ENCODE results near the gene WSCD2.

Gene WSCD2

DNA sequence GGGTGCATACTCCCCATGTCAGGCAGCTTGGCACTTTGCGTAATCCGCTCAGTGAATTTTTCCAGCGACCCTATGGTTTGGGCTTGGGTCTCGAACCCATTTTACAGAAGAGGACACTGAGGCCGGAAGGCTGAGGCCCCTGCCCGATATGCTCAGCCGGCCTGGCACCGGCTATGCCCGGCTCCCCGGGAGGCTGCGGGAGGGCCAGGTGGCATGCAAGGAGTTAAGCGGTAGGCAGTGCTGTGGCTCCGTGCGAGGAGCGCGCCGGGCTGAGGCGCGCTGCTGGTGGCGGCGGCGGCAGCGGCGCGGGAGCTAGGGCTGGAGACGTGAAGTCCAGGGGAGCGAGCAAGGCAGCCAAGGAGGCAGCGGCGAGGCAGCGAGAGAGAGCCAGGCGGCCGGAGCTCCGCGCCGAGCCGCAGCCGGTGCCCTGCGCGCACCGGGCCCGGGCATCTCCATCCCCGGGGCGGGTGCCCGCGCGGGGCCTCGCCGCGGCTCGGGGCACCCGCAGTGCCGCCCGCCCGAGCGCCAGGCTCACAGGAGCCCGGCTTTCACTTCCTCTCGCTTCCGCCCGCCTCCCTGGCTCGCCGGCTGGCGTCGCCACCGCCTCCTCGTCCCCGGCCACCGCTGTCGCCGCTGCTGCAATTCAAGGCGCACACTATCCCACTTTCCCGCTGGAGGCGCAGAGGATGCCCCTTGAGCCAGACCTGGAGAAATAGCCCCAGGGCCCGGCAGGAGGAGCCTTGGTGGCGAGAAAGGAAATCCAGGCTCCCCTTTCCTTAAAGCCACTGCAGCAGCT is at the start of gene WSCD2:
Gene WSCD2 (plus strand): TSS at position 272 of the 796 bp plus-strand sequence. CDS start 66,545 bp downstream, outside the sequence.
- in situ Hi-C loops (cut with MboI; ENCODE audit: low sequenced_read_pairs), result no loop called here

DNA sequence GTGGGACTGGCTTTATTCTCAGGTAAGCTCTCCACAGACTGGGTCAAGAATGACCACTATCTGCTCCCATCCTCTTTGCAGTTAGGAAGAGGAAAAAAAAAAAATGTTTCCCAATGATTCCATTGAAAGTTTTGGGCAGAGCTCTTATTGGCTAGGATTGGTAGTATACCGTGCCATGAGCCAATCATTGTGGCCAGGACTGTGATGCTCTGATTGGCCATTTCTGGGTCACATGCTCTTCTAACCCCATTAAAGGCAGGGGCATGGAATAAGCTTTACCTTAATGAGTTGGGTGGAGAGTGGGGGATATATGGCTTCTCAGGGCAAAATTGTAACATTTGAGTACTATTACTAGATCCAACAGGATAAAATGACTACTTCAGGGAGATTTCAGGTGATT is 49.4 kb upstream of the WSCD2 start:
- in situ Hi-C loops (cut with MboI; ENCODE audit: low sequenced_read_pairs), result no loop called here

DNA sequence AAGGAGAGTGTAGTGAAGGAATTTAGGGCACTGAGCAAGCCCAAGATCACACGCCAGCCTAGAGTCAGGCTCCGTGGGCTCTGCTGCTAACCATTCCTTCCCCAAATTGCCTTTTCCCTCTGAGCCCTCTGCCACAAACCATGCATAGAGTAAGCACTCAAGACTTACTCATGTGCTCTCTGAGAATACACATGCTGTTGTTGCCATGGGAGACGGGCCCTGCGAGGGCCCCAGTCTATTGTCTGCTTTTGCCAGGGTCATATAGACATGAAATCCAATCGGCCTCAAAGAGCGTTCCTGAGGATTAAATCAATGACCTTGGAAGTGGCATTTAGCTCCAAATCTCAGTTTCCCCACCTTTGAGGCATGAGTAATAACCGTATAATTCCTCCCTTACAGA is 48.7 kb upstream of the WSCD2 start:
- in situ Hi-C loops (cut with MboI; ENCODE audit: low sequenced_read_pairs), result no loop called here

DNA sequence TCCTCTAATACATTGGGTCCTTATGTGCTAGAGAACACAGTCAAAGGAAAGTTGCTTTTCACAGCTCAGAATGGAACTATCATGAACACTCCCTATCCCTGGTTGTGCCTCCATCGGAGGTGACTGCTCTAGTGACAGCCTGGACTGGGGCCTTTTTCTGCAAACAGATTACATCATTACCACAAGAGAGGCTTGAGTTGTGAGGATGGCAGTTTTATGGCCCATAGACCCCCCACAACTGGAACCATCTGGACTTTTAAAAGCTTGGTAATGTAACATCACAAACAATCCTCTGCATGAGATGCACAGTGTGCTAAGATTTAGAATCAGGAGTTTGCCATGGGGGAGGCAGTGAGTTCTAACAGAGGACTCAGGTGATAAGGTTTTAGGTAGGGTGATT is 46.6 kb upstream of the WSCD2 start:
- in situ Hi-C loops (cut with MboI; ENCODE audit: low sequenced_read_pairs), result no loop called here

DNA sequence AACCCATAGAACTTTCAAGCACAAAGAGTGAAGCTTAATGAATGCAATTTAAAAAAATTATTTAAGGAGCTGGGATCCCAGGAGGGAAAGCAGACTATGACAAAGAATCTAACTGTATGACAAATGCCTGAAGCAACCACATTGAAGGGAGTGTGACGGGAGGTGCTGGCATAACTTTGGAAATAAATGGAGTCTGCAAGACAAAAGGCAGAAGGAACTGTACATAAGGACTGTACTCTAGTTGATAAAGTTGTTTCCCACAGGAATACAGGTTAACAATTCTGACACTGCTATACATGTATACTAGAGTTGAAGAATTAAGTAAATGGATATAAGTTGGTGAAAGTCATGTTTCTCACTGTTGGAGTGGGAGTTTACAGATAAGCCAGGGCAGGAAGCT is 41.2 kb upstream of the WSCD2 start:
- in situ Hi-C loops (cut with MboI; ENCODE audit: low sequenced_read_pairs), result no loop called here

DNA sequence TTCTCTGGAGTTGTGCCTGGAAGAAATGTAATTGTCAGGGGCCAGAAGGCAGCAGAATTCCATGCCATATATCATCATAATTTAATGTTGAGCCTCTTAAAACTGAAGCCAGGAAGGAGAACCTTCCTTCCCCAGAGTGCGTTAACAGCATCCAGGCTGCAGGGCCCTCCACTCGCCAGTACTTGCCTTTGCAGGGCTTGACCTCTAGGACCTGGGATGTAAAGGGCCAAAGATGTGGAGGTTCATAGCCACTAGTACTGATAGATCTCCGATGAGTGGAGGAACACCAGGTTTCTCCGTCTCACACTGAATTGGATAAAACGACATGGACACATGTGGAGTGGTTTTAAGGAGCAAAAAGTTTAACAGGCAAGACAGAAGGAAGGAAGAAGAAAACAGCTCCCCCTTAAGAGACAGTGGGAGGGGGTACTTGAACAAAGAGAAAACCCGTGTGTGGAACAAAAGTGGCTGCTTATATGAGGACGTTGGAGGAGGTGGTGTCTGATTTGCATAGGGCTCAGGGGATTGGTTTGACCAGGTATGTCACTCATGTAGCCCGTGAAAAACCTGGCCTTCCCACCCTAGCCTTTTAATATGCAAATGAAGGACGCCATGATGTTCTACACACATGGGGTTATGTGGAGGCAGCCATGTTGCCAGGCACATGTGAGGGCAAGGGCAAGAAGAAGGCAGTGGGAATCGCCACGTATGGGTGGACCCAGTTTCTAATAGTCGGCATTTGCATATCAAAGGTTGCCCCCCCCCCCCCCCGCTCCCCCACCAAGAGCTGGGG is 38.8 kb upstream of the WSCD2 start:
- in situ Hi-C loops (cut with MboI; ENCODE audit: low sequenced_read_pairs), result no loop called here

DNA sequence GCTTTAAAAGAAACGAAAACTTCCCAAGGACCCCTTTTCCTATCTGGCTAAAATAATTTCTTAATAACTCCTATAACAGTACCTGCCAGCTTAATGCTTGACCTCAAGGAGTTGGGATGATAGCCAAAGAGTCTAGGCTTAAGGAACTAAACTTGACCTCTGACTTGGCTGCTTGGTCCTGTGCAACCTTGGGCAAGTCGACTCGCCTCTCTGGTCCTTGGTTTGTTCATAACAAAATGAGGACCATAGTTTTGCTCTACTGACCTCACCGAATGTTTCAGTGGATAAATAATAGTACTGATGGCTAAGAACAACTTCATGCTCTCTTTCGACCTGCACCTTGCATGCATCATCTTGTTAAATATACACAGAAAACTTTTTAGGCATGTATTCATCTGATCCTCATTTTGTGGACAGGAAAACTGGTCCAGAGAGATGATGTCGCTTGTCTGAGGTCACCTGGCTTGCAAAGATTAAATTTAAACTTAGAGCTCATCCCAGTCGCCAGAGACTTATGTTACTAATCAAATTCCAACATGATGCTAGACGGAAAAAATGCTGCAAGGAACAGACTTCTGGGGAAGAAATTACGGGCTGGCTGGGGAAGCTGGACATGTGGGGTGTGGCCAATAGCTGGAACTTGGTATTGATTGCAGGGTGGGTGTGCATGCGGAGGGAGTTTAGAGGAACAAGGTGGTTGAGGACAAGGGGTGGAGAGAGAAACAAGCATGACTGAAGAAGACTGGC is 38.0 kb upstream of the WSCD2 start:
- in situ Hi-C loops (cut with MboI; ENCODE audit: low sequenced_read_pairs), result no loop called here

DNA sequence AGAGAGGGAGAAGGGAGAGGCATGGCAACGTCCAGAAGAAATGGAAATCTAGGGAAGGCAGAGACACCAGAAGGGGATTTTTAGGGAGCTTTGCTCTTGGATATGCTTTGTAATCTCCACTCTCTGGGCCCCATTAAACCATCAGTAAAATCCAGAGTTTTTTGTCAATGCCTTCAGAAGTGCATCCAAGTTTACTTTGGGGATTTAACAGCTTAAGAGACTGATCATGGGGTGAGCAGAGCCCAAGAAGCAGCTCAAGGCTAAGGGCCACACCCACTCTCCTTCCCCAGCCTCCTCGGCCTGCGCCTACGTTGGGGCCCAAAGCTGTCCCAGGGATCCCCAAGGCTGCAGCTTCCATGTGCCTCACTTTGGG is 37.4 kb upstream of the WSCD2 start:
- in situ Hi-C loops (cut with MboI; ENCODE audit: low sequenced_read_pairs), result no loop called here

DNA sequence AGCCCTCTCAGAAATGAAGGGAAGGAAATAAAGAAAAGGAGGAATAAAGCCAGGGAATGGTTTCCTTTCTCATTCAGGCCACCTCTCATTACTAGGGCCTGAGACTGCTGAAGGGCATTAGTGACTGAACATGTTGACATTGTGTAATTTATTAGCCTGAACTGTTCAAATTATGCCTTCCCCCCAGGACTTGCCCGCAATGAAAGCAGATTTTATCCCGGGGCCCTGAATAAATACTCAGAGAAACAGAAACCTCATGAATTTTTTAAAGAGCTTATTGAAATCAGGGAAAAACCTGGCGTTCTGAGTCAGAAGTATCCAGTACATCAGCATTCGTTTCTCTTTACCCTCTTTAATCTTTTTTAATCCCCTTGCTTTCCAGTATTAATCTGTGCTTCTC is 35.9 kb upstream of the WSCD2 start:
- in situ Hi-C loops (cut with MboI; ENCODE audit: low sequenced_read_pairs), result no loop called here

DNA sequence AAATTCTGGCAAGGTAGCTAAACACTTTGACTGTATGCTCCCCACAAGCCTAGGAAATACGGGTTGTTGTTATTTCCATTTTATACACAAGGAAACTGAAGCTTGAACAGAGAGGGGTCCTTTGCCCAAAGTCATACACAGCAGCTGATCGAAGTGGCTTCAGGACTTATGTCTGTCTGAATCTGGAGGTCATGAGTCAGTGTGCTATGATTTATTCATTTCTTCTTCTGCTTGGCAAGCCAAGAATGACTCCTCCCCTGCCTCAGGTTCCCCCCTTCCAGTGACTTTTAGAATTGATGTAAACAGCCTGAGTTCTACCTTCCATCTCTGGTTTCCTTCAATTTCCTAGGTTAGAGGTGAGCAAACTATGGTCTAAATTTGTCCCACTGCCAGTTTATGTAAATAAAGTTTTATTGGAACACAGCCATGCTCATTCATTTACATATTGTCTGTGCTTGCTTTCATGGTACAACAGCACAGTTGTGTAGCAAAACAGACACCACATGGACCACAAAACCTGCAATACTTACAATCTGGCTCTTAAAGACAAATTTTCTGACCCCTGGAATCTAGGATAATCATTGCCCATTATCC is 34.9 kb upstream of the WSCD2 start:
- in situ Hi-C loops (cut with MboI; ENCODE audit: low sequenced_read_pairs), result no loop called here

DNA sequence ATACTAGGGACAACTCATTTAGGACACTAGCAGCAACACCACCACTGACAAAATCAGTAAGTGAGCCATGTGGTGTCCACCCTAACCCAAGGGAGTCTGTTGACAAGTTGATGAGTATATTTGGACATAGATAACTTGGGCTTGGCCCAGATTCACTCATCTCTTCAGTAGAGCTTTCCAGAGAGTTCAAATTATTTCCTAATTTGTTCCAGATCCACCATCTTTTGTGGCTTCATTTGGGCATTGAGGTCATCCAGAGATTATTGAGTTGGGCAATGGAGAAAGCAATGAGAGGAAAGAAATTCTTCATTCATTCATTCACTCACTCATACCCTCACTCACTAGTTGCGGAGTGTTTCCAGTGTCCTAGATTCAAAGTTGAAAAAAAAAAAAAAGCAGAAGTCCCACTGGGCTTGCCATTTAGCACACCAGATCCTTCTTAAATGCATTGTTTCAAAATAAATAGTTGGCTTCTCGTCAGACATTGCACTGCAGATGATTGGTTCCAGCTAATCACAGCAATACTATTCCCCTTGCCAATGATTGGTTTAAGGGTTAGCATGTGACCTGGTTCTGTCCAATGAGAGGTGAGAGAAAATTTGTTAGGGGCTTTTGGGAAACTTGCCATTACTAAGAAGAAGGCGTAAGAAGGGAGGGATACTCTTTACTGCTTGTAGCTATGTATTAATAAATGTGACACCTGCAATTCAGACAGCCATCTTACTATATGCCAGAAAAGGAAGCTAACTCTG is 31.8 kb upstream of the WSCD2 start:
- in situ Hi-C loops (cut with MboI; ENCODE audit: low sequenced_read_pairs), result no loop called here

DNA sequence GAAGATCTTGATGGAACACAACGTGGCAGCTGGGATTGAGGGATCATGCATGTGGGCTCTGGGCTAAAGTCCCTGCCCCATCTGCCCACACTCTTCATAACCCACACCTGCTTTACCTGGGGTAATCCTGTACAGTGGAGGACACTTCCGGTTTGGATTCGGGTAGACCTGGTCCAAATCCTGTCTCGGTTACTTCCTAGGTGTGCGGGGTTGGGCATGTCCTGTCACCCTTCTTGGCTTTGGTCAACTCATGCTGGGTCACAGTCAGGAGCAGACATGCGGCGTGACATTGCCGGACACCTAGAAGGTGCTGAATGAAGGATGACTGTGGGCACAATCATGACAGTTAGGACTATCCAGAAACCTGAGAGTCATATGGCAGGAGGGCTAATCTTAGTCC is 30.7 kb upstream of the WSCD2 start:
- in situ Hi-C loops (cut with MboI; ENCODE audit: low sequenced_read_pairs), result no loop called here

DNA sequence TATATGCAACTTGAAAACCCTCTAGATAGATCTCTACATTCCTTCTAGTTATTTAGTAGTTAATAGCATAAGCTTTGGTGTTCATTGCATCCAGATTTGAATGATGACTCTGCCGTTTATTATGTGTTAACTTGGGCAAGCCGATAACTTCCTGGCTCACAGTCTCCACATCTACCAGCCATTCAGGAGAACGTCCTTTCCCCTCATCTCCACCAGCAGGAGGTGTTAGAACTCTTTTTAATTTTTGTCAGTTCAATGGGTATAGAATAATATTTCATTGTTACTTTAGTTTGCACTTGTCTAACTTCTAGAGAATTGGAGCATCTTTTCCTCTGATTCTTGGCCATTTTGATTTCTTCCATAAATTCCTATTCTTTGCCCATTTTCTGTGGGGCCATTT is 30.0 kb upstream of the WSCD2 start:
- in situ Hi-C loops (cut with MboI; ENCODE audit: low sequenced_read_pairs), result no loop called here

DNA sequence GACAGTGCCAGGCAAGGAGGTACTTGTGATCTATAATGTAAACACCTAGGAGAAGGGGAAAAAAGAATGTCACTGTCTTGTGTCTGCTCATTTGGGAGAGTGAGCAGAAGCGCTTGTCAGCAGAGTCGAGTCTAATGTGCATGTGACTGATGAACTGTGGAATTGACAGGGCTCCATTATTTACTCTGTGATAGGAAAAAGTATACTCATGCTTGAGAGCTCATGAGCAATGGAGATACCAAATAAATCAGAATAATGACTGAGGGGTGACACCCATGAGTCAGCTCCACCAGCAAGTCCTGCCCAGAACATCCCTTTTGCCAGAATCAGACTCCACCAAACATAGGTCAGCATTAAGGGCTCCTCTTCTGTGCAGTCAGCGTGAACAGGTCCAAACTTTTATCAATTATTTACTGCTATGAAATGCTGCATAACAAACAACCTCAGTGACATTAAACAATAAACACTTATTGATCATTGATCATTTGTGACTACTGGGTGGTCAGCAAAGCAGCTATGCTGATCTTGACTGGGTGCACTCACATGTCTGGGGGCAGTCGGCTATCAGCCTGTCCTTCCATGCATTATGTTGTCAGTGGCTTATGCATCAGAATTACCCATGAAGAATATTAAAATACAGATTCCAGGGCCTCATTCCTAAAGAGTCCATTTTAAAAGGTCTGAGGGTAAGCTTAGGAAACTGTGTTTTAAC is 29.2 kb upstream of the WSCD2 start:
- in situ Hi-C loops (cut with MboI; ENCODE audit: low sequenced_read_pairs), result no loop called here

DNA sequence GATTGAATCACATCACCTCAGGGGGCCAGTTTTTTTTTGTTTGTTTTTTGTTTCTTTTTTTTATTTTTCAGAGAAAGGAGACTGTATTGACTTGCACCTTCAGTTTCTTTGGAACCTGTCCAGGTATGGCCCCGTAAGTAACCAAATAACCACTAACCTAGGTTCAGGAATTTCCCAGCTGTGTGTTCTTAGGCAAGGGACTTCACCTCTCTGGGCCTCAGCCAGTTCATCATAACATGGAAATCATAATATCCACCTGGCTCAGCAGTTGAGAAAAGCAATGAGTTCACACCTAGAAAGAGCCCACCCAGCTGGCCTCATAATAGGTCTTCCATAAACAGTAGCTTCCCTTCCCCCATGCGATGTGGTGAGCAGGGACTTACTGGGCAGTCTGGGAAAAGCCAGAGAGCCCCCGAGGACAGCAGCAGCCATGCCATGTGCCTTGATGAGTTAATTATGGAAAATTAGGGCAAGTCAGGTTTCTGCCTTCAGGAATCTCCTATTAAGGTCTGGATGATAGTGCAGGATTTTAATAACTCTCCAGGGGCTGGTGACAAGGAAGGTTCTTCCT is 27.4 kb upstream of the WSCD2 start:
- in situ Hi-C loops (cut with MboI; ENCODE audit: low sequenced_read_pairs), result no loop called here

DNA sequence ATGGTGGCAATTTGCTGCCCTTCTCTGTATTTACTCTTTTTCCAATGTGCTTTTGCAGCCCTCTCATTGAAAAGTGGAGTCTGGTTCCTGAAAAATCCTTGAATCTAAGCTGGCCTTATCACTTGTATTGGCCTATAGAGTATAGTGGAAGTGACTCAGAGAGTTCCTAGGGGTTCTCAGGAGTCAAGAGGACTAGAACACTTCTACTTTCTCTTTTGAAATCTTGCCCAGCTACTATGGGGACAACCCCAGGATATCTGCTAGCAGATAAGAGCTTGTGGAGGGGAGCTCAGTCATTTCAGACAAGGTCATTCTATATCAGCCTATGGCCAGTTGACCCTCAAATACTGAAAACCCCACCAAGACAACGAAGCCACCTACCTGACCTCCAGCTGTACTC is 26.7 kb upstream of the WSCD2 start:
- in situ Hi-C loops (cut with MboI; ENCODE audit: low sequenced_read_pairs), result no loop called here

DNA sequence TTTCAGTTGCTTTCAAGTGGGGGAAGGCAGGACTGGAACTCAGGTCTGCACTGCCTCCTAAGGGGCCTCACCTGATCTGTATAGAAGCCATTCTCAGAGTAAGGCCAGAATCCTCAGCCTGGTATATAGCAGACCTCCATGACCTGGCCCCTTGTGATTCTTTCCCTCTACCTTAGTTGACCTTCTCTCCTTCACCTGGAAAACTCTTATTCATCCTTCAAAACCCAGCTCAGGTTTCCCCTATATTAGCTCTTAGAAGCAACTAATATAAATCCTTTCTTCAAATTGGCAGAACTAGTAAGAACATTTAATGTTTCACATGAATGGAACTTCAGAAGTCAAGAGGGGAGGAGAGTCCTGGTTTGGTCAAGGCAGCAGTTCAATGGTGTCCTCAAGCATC is 26.0 kb upstream of the WSCD2 start:
- in situ Hi-C loops (cut with MboI; ENCODE audit: low sequenced_read_pairs), result no loop called here

DNA sequence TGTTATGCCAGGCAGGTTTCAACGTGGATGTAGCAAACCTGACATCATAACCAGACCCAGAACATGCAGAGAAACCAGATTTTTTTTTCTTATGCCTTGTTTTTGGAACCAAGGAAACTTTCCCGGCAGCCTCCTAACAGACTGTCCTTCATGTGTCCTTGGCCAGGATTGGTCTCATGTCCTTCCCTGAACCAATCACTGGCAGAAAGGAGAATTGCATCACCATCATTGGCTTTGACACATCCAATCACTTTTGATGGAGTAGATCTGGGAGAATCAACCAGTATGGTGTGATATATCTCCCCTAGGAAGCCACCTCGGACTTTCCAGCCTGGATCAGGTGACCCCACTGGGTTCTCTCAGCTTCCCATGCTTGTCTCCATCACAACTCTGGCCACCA is 25.6 kb upstream of the WSCD2 start:
- in situ Hi-C loops (cut with MboI; ENCODE audit: low sequenced_read_pairs), result no loop called here

DNA sequence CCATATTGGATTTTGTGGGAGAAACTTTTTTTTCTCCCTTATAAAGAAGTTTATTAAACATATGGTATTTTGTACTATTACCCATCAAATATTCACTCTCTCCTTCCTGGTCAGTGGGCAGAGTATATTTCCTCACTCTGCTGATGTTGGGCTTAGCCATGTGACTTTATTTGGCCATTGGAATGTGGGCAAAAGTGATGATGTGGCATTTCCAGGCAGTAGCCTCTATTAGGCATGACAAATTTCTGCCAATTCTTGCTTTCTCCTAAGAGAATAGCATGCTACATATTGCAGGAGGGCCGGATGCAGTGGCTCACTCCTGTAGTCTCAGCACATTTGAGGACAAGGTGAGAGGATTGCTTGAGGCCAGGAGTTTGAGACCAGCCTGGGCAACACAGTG is 24.4 kb upstream of the WSCD2 start:
- in situ Hi-C loops (cut with MboI; ENCODE audit: low sequenced_read_pairs), result no loop called here

DNA sequence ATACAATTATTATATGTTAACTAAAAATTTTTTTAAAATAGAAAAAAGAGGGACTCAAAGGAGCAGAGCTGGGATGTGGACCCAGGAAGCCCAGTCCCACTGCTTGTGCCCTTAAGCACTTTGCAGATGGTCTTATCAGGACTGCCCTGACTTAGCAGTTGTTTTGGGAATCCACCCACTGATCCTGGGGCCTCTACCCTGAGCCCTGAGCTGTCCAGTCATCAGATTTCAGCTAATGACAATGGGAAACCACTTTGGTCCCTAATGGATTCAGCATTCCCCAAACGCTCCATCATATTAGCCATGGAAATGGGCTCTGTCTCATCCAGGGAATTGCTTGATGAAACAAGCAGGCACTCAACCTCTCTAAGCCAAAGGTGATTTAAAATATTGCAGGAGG is 22.5 kb upstream of the WSCD2 start:
- in situ Hi-C loops (cut with MboI; ENCODE audit: low sequenced_read_pairs), result no loop called here

Measured in HL-60/S4 (cell line).